NCI-H2107 (cell line): Measurements from ENCODE around the gene SPRY4.
"Not testable (repeated sequence)": the region's sequence is repeated elsewhere in the genome, so short reads cannot be mapped to it uniquely, and the experiment has no call there.

ENCODE experiments used
- DNase-seq: peaks from one replicate; lab custom pipeline; 2025; lab: John Stamatoyannopoulos, UW

SPRY4 gene

DNA sequence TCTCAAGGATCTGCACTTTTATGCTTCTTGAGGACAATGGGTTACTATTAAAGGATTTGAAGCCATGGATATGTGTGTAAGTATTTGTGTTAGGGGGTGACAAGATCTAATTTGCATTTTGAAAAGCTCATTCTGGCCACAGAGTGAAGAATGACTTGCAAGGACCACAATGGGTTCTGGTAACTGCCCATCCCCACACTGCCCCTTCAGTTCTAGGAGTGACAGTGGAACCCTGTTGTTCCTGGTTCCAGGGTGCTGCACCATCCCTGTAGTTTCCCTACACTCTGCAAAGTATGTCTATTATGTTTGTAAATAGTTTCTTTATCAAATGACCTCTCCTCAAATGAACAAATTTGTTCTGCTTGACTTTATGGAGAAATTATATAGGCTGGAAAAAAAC is 9.7 kb upstream of the SPRY4 start:
- no peak for DNase-seq

DNA sequence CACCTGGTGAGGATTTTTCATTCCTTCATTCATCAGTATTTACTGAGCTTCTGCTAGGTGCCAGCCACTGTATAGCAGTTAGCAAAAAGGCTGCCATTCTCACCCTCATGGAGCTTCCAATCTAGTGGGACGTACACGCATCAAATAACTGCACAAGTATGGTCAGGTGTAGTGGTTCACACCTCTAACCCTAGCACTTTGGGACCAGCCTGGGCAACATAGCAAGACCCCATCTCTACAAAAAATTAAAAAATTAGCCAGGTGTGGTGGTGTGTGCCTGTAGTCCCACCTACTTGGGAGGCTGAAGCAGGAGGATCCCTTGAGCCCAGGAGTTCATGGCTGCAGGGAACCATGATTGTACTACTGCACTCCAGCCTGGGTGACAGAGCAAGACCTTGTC is 8.9 kb upstream of the SPRY4 start:
- DNase-seq, result not testable (repeated sequence)

DNA sequence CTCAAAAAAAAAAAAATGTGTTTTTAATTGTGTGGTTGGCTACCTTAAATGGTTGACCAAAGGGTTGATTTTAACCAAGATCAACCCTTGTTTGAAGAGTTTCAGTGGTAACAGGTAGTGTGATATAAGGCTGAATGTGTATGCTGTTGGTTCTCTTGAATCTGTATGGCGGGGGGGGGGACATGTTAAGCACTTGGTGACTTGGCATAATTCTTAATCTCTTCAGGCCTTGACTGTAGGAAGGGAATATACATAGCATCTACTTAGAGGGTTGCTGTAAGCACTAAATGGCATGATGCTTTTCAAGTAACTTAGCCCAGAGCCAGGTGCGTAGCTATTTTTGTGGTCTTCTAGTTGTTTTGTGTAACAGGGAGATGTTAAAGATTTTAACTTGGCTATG is 5.6 kb upstream of the SPRY4 start:
- no peak for DNase-seq

GRCh38 chr5:142330026-142330425 is 5.2 kb upstream of the SPRY4 start:
- DNase-seq, result no peak

- no peak for DNase-seq
Measured at GRCh38 chr5:142327111-142327842, 2.5 kb upstream of the SPRY4 start.

DNA sequence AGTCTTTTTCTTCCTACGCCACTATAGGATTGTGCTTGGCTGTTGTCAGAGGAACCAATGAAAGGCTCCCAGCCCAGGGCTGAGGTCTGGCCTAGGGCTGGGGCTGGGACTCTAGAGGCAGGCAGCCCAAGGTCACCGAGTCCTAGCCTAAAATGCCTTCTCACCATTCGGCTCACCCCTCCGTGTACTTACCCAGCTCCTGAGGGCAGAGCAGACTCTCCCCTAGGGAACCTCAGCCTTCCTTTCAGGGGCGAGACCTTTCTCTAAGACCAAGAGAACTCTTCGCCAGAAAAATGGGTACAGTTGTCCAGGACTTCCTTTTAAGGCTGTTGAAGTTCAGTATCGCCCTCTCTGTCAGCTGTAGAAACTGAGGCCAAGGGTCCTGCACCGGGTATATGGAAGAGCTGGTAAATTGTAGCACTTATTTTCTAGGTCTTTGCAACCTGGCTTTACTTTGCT is 1.7 kb upstream of the SPRY4 start:
- no peak for DNase-seq

GRCh38 chr5:142325725-142326479 is 1.1 kb upstream of the SPRY4 start:
- no peak for DNase-seq

DNA sequence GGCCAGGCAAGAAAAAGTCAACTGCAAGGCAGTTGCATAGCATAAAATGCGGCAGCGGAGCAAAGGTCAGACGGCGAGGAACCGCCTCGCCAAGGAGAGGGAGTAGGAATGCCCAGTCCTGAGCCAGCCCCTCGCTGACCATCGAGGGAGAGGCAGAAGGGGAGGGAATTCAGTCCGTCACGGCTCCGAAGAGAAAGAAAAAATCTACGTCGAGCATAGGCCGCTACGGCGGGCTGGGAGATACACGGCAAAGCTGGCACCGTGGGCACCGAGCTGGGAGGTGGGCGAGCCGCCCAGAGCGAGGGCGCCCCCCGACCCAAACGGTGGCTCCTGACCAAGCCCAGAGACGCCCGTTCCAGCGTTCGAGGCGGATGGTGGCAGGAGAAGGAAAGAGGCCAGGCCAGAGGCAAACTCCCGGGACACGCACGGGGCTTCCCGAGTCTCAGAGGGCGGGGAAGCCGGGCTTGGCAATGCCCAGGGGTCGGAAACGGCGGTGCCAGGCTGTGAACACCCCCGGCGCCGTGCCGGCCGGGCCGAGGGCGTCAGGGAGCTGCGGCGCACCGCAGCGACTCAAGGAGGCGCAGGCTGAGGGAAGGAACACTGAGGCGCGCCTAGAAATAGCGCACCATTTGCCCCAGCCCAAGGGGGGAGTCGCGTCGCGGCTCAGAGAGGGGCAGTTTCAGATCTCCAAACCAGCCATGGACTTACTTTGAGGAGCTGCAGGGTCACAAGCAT is 518 bp downstream of the SPRY4 start:
- DNase-seq, result no peak

- no peak for DNase-seq
Measured at GRCh38 chr5:142323480-142324135, 1.2 kb downstream of the SPRY4 start.

DNA sequence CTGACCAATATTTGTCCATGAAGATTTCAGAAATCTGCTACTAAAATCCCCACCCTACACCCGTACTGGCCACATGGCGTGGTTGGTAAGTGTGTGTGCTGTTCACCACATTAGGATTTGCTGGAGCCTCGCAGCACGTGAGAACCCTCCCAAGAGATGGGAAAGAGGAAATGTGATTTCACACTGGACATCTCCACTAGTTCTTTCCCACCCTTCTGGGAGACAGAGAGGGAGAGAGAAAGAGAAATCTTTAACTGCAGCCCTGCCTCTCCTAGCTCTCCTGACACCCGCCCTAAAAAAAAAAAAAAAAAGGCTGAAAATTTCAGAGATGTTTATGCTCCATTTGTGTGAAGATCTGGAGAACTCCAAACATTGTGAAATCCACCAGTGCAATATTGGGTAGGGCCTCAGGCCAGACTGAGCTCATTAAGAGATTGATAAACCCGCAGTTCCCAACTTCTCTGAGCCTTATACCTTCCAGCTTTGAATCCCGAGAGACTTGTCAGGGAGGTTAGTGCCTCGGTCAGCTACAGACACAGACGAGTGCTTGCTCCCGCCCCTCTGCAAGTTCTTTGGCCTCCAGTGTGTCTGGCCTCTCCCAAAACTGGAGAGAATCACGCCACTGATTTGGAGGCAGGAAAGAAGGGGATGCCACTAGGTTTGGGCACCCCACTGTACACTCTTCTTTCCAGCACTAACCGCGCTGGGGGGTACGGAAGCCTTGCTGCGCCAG is 1.9 kb downstream of the SPRY4 start:
- no peak for DNase-seq

- no peak for DNase-seq
Measured at GRCh38 chr5:142322403-142322746, 2.4 kb downstream of the SPRY4 start.

- DNase-seq, result no peak
Measured at GRCh38 chr5:142320851-142321560, 3.8 kb downstream of the SPRY4 start.

- DNase-seq, result no peak
Measured at GRCh38 chr5:142320430-142320738, 4.4 kb downstream of the SPRY4 start.

DNA sequence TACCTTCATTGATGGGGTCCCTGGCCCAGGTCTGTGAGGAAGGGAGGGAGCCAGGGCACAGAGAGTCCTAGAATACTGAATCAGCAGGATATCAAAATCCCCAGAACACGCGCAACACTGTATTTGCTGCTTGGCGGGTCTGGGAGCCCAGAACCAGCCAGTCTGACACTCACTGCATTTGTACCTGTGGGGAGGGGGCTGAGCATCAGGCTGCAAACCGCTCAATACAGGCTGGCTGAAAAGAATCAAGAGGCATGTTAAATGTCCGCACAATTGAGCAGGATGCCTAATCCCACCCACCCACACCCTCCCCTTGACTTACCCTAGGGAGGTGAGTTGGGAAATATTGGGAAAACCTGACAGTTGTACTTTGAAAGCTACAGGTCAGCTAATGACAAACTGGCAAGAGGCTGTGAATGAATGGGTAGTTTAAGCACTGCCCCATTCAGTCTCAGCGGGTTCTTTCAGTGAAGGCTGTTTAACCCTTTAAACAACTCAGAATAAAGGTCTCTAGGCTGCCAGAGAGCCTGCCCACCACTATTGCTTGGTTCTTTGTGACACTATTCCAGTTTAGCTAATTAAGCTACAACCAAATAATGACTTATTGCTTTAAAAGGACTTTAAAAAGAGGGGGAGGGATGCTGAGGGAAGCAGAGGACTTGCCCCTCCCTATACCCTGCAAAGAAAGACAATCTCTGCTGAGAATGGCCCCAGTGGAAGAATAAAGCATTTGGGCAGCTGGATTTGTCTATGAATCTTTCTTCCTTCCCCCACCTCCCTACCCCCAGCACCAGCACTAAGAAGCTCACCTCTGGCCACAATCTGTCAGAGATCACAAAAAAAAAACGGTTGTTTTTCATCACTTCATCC is 5.0 kb downstream of the SPRY4 start:
- DNase-seq, result no peak

GRCh38 chr5:142319105-142319504 is 5.7 kb downstream of the SPRY4 start:
- DNase-seq, result no peak

DNA sequence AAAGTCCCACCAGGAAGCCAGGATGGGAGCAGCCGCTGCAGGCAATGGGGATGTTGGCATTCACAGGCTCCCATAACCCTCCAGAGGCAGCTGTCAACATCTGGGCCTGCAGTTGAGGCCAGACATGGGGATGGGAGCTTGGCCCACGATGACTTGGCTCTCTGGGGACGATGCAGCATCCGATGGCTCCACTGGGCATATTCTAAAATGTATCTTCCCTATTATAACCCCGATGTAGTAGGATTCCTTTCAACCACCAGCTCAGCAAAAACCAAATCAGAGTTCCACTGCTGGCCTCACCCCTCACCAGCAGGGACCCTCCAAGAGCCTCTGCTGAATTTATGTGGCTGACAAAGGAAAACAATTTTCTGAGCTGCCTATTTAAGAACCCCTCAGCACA is 7.1 kb downstream of the SPRY4 start:
- no peak for DNase-seq

GRCh38 chr5:142317173-142317572 is 7.6 kb downstream of the SPRY4 start:
- no peak for DNase-seq

GRCh38 chr5:142316681-142317080 is 8.1 kb downstream of the SPRY4 start:
- no peak for DNase-seq

- peak; percentile 42 for DNase-seq
Measured at GRCh38 chr5:142316051-142316450, 8.8 kb downstream of the SPRY4 start.
